Mesenteric fat pad (tissue), 1 donor: ENCODE data around the gene YOD1. TPM values are rescaled to one million over a fixed set of nuclear protein-coding genes. Genes with fewer than 3 reads are reported as not detected.

Experiments used
- DNase-seq: peaks from one replicate; pipeline ENCODE4 v3.0.0-alpha.2; 2020; ENCODE audit warnings: low spot score
- total RNA-seq: library from RNA; stranded (reverse); fragmentation: NEBNext Ultra II Directional; extraction: Animal tissue kit (Norgen Biotek cat#: 25700); gene quantifications from one replicate; pipeline ENCODE4 v1.2.1, GENCODE V29; 2021
- donor health status: DM: yes; HTN: yes; CAD: no.

Gene YOD1
- total RNA-seq, 1 donor from 2014 or later = 5.4 TPM

GRCh38 chr1:207028884-207029650, 21.9 kb downstream of the YOD1 start:
- no peak for DNase-seq

GRCh38 chr1:207027921-207028320, 23.1 kb downstream of the YOD1 start:
- DNase-seq = no peak

GRCh38 chr1:207027206-207027777, 23.7 kb downstream of the YOD1 start:
- DNase-seq = no peak

- DNase-seq = no peak
These were observed 24.9 kb downstream of the YOD1 start for GRCh38 chr1:207026104-207026534.

GRCh38 chr1:207025146-207025880, 25.7 kb downstream of the YOD1 start:
- no peak for DNase-seq

GRCh38 chr1:207024202-207025145, 26.5 kb downstream of the YOD1 start:
- no peak for DNase-seq

- no peak for DNase-seq
These were observed 27.9 kb downstream of the YOD1 start for GRCh38 chr1:207022996-207023679.

GRCh38 chr1:207021876-207022596, 29.0 kb downstream of the YOD1 start:
- DNase-seq = no peak

- DNase-seq = no peak
These were observed 29.7 kb downstream of the YOD1 start for GRCh38 chr1:207021139-207021861.

- DNase-seq = no peak
These were observed 30.3 kb downstream of the YOD1 start for GRCh38 chr1:207020709-207021107.

- no peak for DNase-seq
These were observed 30.8 kb downstream of the YOD1 start for GRCh38 chr1:207020065-207020708.

GRCh38 chr1:207019661-207020060, 31.3 kb downstream of the YOD1 start:
- DNase-seq = no peak

- no peak for DNase-seq
These were observed 31.8 kb downstream of the YOD1 start for GRCh38 chr1:207019161-207019560.

GRCh38 chr1:207018707-207019106, 32.3 kb downstream of the YOD1 start:
- DNase-seq = no peak

GRCh38 chr1:207017615-207018559, 33.1 kb downstream of the YOD1 start:
- DNase-seq = no peak

GRCh38 chr1:207015791-207016190, 35.2 kb downstream of the YOD1 start:
- no peak for DNase-seq

GRCh38 chr1:207014728-207015127, 36.3 kb downstream of the YOD1 start:
- DNase-seq = no peak
